HG03064 (cell line): ENCODE data around the gene AFG3L2.

ENCODE experiments used
- ATAC-seq: cut with Tn5 transposase; IDR thresholded peaks from one replicate; pipeline ENCODE4 v1.9.1; 2021; ENCODE audit warnings: low read depth; ENCODE audit not compliant: unreplicated experiment

The AFG3L2 gene

GRCh38 chr18:12306752-12307700, 70.0 kb downstream of the AFG3L2 start:
- ATAC-seq, result peak; percentile 22

- no peak for ATAC-seq
These were observed 70.9 kb downstream of the AFG3L2 start for GRCh38 chr18:12305930-12306629.

GRCh38 chr18:12305211-12305610, 71.8 kb downstream of the AFG3L2 start:
- no peak for ATAC-seq

GRCh38 chr18:12304351-12305210, 72.4 kb downstream of the AFG3L2 start:
- ATAC-seq, result no peak

GRCh38 chr18:12302391-12303147, 74.5 kb downstream of the AFG3L2 start:
- ATAC-seq, result no peak

GRCh38 chr18:12301263-12302005, 75.6 kb downstream of the AFG3L2 start:
- no peak for ATAC-seq

- ATAC-seq, result no peak
These were observed 77.2 kb downstream of the AFG3L2 start for GRCh38 chr18:12299862-12300261.

- no peak for ATAC-seq
These were observed 80.6 kb downstream of the AFG3L2 start for GRCh38 chr18:12296457-12296856.

- no peak for ATAC-seq
These were observed 81.0 kb downstream of the AFG3L2 start for GRCh38 chr18:12296087-12296403.

GRCh38 chr18:12295389-12296086, 81.5 kb downstream of the AFG3L2 start:
- ATAC-seq, result no peak

- no peak for ATAC-seq
These were observed 83.2 kb downstream of the AFG3L2 start for GRCh38 chr18:12293831-12294230.

- no peak for ATAC-seq
These were observed 85.3 kb downstream of the AFG3L2 start for GRCh38 chr18:12291690-12292089.

GRCh38 chr18:12291161-12291560, 85.9 kb downstream of the AFG3L2 start:
- no peak for ATAC-seq

- ATAC-seq, result no peak
These were observed 86.9 kb downstream of the AFG3L2 start for GRCh38 chr18:12290086-12290485.

GRCh38 chr18:12288403-12288755, 88.6 kb downstream of the AFG3L2 start:
- no peak for ATAC-seq

GRCh38 chr18:12287684-12288402, 89.2 kb downstream of the AFG3L2 start:
- no peak for ATAC-seq

GRCh38 chr18:12287131-12287681, 89.8 kb downstream of the AFG3L2 start:
- ATAC-seq, result no peak

- no peak for ATAC-seq
These were observed 93.4 kb downstream of the AFG3L2 start for GRCh38 chr18:12283666-12284065.
